DOHH2 (cell line): ENCODE data around the gene SIRT6.

Experiments used
- EZH2phosphoT487 ChIP-seq: fragments of 200-600 bp; sonication (generic); IDR thresholded peaks from 2 replicates; pipeline ENCODE4 v1.6.1; 2017; ENCODE audit warnings: borderline replicate concordance, mild to moderate bottlenecking, antibody characterized with exemption, low read length, moderate library complexity, mixed read lengths
- TF ChIP-seq, protein P1 (sequence below): fragments of 200-600 bp; sonication (generic); IDR thresholded peaks from one replicate; pipeline ENCODE4 v1.5.1; 2014; ENCODE audit warnings: antibody characterized with exemption, mild to moderate bottlenecking, low read depth, low read length; ENCODE audit not compliant: poor library complexity, severe bottlenecking

GRCh38 chr19:4171676-4172075, 10.7 kb downstream of the SIRT6 start:
- TF ChIP-seq, protein P1, sequence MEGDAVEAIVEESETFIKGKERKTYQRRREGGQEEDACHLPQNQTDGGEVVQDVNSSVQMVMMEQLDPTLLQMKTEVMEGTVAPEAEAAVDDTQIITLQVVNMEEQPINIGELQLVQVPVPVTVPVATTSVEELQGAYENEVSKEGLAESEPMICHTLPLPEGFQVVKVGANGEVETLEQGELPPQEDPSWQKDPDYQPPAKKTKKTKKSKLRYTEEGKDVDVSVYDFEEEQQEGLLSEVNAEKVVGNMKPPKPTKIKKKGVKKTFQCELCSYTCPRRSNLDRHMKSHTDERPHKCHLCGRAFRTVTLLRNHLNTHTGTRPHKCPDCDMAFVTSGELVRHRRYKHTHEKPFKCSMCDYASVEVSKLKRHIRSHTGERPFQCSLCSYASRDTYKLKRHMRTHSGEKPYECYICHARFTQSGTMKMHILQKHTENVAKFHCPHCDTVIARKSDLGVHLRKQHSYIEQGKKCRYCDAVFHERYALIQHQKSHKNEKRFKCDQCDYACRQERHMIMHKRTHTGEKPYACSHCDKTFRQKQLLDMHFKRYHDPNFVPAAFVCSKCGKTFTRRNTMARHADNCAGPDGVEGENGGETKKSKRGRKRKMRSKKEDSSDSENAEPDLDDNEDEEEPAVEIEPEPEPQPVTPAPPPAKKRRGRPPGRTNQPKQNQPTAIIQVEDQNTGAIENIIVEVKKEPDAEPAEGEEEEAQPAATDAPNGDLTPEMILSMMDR = no peak
- TF ChIP-seq EZH2phosphoT487 = no peak
